Measurements from ENCODE around the gene PDCL3. TPM values are rescaled to one million over a fixed set of nuclear protein-coding genes. Genes with fewer than 3 reads are reported as not detected.

PDCL3 gene
- polyA plus RNA-seq (ENCODE audit: insufficient read length in 4 of 4), result 10 to 100 TPM; 29.2 to 39.1 (median 35.4) TPM

DNA sequence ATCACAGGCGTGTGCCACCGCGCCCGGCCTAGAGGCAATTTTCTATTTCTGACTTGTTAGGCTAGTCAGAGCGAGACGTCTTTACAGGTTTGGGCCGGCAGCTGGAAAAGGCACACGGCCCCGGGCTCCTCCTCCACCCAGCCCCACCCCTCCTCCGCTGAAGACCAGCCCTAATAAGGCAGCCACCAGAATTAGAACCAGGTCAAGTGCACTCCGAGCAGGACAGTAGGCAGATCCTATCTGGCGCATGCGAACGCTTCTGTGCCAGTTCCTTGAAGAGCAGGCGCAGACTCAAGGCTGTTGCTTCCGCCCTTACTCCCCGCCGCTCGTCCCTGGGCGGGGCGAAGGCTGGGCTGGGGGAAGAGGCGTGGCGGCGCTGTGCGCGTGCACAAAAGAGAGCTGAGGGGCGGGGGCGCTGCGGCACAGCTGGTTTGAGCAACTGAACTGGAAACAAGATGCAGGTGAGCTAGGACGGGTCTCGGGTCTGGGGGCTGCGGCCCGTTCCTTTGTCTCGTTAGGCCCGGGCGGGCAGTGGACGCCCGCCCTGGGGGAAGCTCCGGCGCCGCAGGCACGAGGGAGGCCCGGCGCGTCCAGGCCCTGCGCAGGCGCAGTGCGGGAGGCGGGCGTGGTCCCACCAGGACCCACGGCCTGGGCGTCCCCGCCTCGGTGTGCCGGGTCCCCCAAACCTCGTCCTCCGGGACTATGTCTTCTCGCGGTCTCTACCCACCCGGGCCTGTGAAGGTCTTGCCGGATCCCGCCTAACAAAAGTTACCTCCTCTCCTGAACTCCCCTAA, at the start of gene PDCL3:
TSS of gene PDCL3 (plus strand) at position 381 of the 794 bp plus-strand sequence. CDS start at position 456, 75 bp downstream.
- DNase-seq (ENCODE audit: low read depth in 4 of 4, low spot score in 2 of 4), result peak; percentile 91 to 96 (median 94)

DNA sequence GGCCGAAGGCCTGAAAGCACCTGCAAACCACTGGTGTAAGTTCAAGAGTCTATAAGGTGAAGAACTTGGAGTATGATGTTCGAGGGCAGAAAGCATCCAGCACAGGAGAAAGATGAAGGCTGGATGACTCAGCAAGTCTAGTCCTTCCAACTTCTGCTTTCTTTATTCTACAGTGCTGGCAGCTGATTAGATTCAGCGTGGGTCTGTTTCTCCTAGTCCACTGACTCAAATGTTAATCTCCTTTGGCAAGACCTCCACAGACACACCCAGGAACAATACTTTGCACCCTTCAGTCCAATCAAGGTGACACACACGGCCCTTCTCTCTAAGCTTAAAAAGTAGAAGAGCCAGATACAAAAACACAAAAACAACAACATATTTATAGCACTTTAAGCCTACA, 49.1 kb upstream of the PDCL3 start:
- DNase-seq (ENCODE audit: low read depth in 4 of 4, low spot score in 2 of 4), result no peak

DNA sequence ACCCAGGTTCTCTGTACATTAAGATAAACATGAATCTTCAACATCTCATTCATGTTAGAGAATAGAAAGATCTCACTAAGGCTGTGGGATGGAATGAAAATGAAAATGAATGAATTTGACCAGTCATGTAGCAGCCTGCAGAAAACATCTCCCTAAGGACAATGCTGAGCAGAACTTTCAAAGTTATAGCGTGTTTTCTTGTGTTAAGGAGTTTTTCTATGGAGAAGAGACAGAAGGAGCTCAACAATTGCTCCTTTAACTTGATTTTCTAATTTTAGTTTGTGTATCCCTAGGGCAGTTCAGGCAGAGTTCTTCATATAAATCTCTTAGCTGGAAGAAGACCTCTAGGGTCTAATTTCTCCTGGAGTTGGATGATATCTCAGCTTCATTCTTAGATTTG, 45.2 kb upstream of the PDCL3 start:
- no peak for DNase-seq (ENCODE audit: low read depth in 4 of 4, low spot score in 2 of 4)

DNA sequence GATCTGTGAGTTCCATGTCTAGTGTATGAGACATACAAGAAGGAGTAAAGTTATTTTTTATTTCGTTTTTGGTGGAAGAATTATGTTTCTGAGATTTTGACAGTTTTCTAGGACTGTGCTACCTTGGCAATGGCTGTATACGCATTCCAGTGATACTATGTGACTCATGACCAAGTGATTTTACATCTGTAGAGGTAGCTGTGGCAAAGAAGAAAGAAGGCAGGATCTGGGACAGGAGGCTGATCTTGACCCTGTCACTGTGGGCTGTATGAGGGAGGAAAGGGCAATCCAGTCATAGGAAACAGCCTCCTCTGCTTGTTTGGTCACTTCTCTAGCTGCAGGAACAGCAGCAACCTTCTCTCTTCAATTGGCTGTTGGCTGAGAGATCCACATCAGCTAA, 44.0 kb upstream of the PDCL3 start:
- no peak for DNase-seq (ENCODE audit: low read depth in 4 of 4, low spot score in 2 of 4)

DNA sequence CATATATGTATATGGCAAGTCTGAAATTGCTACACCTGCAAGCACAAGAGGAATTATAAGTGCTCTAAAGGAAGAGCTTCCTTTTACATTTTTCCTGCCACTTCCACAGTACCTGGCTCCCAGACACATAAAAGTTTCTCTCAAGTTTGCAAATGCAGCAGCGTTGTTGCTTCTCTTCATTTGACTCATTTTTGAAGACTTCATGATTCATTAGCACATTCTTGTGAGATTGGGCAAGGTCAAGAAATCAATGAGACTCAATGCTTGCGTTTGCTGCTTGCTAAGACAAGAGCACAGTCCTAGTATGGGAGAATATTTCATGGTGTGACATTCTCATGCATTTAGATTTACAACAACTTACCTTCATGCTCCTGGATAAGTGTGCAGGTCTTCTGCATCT, 42.6 kb upstream of the PDCL3 start:
- DNase-seq (ENCODE audit: low read depth in 4 of 4, low spot score in 2 of 4), result no peak

DNA sequence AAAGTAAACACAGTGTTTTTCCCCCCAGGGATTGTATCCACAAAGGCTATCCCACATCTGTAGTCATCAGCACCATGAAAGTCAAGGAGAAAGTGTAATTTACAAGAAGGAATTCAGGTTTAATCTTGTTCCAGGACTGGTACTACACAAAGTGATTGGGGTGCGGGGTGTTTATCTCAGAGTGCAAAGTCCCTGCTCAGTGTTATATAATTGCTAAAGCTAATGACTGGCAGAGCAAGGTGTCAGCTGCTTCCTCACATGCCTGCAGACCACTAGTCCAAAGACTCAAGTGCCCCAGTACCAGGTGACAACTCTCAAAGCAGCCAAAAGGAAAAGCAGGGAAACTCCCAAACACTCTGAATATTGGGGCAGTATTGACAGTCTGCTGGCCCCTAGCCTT, 40.4 kb upstream of the PDCL3 start:
- no peak for DNase-seq (ENCODE audit: low read depth in 4 of 4, low spot score in 2 of 4)

DNA sequence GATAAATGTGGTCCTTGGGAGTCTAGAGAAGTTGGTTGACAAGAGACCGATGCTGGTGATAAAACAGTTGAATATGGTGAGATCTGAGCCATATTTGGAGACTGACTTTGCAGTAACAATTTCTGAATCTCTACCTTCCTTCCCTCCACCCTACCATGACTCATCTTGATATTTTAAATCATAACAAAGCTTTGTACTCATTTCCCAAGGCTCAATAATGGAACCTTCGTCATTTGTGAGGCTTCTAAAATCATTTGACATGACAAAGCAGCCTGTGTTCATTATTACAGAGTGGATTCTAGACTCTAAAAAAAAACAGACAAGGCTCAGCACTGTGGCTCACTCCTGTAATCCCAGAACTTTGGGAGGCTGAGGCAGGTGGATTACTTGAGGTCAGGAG, 38.5 kb upstream of the PDCL3 start:
- no peak for DNase-seq (ENCODE audit: low read depth in 4 of 4, low spot score in 2 of 4)

DNA sequence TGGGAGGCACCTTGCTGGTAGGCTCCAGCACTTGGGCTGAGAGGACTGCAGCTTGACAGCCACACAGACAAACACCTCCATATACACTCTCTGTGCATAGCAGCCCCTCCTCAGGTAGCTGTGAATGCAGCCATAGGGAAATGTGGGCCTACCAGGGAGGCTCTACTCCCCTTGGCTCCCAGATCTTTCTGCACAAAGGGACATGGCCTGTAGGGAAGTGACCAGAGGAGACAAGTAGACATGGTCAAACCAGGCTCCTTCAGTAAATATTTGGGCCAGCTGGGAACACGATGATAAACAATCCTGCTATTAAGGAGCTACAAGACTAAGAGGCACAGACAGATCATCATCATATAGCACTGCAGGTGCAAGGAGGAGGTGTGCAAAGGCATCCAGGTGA, 35.9 kb upstream of the PDCL3 start:
- no peak for DNase-seq (ENCODE audit: low read depth in 4 of 4, low spot score in 2 of 4)

DNA sequence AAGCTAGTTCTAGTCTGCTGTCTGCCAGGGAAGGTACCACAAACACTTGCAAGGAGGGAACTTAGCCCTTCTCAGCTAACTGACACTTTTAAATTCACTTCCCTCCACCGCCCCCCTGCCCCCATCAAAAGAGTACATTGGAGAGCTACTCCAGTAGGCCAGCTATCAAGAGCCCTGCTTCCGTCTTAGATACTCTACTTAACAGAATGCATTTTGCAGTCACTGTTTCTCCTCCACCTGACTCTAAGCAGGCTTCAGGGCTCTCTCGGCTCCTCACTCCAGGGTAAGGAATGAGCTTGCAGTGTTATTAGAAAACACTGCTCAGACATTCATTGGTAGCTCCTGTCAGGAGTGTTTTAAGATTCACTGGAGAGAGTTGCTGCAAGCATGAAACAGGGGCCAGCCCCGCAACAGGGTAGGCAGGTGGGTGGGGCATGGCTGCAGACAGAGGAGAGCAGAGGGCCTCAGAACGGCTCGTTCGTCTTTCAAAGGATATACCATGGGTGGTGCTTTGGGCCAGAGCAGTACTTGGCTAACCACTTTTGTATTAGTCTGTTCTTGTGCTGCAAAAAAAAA, 35.3 kb upstream of the PDCL3 start:
- DNase-seq (ENCODE audit: low read depth in 4 of 4, low spot score in 2 of 4), result no peak

DNA sequence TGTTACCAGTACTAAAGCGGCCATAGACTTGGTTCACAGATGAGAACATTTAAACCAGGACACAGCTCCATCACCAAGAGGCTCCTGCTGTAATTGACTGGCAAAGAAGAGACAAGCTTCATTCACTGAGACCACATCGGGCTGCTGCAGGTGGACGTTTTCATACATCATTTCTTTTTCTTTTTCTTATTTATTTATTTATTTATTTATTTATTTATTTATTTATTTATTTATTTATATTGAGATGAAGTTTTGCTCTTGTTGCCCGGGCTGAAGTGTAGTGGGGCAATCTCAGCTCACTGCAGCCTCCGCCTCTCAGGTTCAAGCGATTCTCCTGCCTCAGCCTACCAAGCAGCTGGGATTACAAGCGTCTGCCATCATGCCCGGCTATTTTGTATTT, 33.6 kb upstream of the PDCL3 start:
- DNase-seq (ENCODE audit: low read depth in 4 of 4, low spot score in 2 of 4), result no peak

DNA sequence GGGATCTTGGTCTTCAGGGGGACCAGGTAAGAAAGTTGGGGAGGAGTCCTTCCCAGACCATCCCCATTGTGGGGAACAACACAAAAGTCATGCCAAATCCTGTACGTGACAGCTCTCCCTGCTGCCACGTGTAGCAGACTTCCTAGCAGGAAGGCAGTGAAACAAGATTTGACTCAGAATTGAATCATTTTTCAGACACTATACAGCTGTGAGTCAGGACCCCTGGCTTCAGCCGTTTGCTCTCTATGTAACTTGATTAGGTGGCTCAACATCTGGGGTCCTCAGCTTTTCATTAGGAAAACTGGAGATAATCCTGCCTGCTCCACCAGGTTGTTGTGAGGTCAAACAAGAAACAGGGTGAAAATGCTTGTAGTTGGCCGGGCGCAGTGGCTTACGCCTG, 32.9 kb upstream of the PDCL3 start:
- DNase-seq (ENCODE audit: low read depth in 4 of 4, low spot score in 2 of 4), result no peak

DNA sequence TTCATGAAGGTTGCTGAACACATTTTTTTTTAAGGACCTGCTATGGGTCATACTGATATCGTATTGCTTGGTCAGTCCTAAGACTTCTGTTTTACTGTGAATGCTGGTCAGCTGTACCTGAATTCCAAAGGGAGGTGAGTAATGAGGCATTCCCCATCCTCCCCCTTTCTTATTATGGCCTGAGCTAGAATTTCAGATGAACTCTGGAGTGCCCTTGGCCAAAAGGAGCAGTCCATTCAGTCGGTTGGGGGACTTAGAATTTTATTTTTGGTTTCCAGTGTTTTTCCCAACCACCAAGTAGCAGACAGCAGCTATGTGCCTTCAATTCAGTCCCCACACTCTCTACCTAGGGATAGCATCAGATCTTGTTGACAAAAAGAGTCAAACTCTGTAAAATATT, 26.9 kb upstream of the PDCL3 start:
- DNase-seq (ENCODE audit: low read depth in 4 of 4, low spot score in 2 of 4), result no peak

DNA sequence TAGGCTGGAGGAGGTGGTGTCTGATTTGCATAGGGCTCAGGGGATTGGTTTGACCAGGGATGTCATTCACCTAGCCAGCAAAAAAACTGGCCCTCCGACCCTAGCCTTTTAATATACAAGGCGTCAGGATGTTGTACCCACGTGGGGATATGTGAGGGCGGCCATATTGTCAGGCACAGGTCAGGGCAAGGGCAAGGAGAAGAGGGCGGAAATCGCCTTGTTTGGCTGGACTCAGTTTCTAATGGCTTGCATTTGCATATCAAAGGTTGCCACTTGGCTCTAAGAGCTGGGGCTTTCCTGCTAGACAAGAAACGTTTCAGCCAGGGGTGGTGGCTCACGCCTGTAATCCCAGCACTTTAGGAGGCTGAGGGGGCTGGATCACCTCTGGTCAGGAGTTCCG, 24.9 kb upstream of the PDCL3 start:
- DNase-seq (ENCODE audit: low read depth in 4 of 4, low spot score in 2 of 4), result no peak

DNA sequence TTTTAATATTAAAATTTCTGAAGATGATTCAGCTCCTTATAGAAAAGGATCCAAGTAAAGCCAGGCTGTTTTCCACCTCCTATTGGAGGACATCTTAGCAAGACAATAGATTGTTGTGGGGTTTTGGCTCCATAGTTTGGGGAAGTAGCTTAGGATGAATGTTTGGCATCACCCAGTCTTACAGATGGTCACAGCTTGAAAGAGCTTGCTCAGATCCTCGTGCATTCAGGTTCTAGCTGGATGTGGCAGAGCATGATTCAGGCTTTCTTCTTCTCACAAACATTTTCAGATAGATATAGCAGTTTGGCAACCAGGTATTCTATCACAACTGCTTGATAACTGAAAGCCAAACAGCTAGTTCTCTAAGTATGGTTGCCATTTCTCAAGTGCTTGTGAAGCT, 23.6 kb upstream of the PDCL3 start:
- no peak for DNase-seq (ENCODE audit: low read depth in 4 of 4, low spot score in 2 of 4)

DNA sequence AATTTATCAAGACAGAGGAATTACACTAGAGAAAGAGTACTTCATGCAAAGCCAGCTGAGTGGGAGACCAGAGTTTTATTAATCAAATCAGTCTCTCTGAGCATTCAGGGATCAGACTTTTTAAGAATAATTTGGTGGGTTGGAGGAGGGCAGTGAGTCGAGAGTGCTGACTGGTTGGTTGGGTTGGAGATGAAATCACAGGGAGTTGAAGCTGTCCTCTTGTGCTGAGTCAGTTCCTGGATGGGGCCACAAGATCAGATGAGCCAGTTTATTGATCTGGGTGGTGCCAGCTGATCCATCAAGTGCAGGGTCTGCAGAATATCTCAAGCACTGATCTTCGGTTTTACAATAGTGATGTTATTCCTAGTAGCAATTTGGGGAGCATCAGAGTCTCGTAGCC, 21.4 kb upstream of the PDCL3 start:
- no peak for DNase-seq (ENCODE audit: low read depth in 4 of 4, low spot score in 2 of 4)

DNA sequence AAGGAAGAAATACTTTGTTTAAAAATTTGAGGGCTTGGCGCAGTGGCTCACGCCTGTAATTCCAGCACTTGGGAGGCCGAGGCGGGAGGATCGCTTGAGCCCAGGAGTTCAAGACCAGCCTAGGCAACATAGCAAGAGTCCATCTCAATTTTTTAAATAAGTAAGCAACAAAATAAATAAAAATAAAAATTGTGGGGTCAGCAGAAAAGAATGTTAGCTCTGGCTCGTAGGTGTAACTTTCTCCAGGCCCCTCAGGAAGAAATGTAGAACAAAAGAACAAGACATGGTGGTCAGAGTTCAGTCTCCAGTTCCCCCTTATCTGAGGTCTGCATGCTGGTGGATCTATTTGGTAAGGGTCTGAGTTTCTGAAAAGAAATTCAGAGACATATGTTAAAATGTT, 20.4 kb upstream of the PDCL3 start:
- no peak for DNase-seq (ENCODE audit: low read depth in 4 of 4, low spot score in 2 of 4)

DNA sequence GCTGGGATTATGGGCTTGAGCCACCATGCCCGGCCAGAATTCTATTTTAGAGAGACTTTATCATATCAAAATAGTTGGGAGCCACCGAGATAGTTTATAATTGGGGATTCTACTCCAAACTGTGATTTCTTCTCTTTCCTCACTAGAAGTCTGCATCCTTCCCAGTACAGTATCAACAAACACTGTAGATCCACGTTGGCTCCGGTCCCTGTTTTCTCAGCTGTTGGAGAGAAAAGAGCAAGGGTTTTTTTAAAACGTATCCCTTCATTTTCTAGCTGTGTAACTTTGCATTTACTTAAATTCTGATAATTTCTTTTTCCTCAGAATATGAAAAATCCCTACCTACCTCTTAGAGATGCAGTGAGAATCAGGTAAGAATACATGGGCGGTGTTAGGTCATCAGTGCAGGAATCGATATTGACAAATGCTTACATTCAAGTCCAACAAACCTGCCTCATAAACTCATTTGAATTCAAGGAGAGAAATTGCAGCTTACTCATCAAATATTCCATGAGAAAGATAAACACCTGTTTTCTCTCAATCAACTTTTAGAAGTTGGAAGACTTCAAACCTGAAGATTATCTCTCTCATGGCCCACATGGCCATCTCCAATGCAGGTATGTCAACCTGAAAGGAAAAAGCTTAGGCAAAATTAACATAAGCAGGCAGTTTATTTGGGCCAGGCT, 17.7 kb upstream of the PDCL3 start:
- no peak for DNase-seq (ENCODE audit: low read depth in 4 of 4, low spot score in 2 of 4)

DNA sequence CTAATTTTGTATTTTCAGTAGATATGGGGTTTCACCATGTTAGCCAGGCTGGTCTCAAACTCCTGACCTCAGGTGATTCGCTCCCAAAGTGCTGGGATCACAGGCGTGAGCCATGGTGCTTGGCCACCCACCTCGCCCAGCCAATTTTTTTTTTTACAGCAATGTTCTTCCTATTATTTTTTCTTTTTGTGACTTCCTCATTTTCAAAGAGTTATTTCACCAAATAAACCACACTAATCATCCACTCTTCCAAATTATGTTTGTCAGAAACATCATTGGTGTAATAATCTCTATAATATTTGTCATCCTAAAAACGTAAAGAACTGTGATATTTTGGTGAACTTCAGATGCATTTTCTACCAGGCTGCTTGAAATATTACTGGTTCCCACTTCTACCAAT, 16.3 kb upstream of the PDCL3 start:
- DNase-seq (ENCODE audit: low read depth in 4 of 4, low spot score in 2 of 4), result no peak

DNA sequence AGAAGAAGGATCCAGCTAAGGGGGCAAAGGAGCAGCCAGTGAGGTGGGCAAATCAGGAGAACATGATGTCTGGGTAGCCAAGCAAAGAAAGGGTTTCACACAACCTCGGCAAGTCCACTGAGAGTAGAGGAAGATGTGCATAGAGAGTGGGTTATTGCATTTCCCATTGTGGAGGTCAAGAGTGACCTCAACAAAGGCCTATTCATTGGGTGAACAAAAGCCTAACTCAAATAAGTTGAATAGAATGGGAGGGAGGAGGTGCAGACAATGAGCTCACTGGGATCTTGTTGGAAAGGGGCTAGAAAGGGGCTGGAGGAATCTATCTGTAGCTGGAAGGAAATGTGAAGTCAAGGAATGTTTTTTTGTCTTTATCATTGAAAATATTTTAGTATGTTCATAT, 14.0 kb upstream of the PDCL3 start:
- no peak for DNase-seq (ENCODE audit: low read depth in 4 of 4, low spot score in 2 of 4)

DNA sequence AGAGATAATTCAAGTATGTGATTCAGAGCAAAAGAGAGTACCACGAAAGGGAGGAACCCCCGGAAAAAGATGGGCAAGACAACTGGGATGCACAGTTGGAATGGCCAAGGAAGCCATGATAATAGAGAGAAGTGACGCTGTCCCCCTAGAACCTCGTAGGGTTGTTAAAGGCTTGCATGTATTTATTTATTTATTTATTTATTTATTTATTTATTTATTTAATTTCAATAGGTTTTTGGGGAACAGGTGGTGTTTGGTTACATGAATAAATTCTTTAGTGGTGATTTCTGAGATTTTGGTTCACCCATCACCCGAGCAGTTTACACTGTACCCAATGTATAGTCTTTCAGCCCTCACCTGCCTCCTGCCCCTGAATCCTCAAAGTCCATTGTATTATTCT, 11.5 kb upstream of the PDCL3 start:
- no peak for DNase-seq (ENCODE audit: low read depth in 4 of 4, low spot score in 2 of 4)

DNA sequence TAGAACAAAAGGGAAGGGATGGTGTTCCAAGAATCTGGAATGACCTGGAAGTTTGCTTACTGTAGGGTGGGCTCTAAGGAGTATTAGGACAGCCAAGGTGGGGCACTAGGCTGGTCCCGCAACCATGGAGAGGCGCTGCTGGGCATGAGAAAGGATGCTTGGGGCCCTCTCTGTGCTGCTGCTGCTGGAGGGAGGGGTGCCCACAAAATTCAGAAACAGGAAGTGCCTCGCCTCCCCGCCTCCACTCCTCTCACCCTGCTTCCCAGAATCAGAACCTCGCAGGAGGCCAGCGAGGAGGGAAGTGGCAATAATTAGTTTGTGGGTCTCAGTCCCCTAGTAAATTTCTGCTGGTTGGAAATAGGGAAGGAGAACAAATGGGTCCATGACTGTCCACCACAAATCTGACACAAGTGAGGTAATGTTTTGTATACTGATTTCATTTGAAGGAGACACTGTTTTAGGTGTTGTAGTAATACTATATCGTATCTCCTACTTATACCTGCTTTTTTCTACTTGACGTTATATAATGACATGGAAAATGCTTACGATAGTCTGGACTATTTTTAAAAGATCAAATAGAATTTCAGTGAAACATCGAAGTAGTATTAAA, 7.9 kb upstream of the PDCL3 start:
- no peak for DNase-seq (ENCODE audit: low read depth in 4 of 4, low spot score in 2 of 4)

DNA sequence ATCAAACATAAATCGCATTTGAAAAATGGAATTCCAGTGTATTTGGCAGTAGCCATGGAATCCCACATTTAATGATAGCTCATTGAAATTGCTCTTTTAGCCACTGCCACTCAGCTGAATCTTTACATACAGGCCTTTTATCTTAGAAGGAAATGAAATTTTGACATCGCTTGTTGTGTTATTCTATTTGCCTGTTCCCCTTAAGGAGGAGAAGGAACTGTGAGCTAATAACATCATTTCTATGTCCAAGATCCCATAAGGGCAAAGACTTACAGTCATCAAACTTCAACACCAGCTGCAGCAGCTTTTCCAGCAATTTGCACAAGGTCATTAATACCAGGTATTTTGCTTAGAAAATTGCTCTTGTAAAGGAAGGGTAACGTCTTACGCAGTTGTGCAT, 6.0 kb upstream of the PDCL3 start:
- no peak for DNase-seq (ENCODE audit: low read depth in 4 of 4, low spot score in 2 of 4)
